ENCODE measurements around the gene OR9A2. TPM values are rescaled to one million over a fixed set of nuclear protein-coding genes. Genes with fewer than 3 reads are reported as not detected.

Gene OR9A2
- total RNA-seq, 1 experiment from 2014 or later, result not detected

DNA sequence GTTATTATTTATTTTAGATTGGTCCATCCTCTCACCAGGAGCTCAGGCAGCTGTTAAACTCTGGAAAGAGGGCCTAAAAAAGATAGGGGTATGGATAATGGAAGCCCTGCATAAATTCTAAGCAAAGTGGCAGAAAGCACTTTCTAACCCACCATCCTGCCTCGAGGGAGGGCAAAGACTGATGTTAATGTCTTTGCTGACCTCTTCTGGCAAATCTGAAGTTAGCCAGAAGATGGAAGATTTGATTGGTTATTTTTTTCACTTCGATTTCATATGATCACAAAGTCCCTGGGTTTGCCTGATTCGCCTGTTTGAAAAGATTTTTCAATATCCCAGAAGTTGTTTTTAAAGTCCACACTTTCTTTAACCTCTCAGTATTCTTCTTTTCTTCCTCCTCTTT, 24.8 kb downstream of the OR9A2 start (continued):
- TF ChIP-seq ZNF219 (CRISPR knock-in tag; IDR thresholded peaks at IDR 0.05; ENCODE audit: borderline replicate concordance), result no peak
- TF ChIP-seq USF2 (CRISPR knock-in tag; IDR thresholded peaks at IDR 0.05), result no peak
- TF ChIP-seq ETV6 (CRISPR knock-in tag; IDR thresholded peaks at IDR 0.05), result no peak

DNA sequence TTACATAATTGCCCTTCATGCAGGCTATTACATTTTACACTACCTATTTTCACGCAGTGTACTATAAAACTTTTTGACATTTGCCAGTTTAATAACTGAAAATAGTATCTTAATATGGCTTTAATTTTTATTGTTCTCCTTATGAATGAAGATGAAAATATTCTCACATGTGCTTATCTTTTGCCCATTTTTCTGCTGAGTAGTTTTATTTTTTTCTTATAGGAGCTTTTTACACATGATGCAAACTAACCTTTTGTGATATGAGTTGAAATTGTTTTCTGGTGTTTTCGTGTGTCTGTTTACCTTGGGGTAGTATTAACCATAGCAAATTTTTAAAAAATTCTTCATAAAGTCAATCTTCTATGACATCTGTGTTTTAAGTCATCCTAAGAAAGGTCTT, 26.3 kb downstream of the OR9A2 start:
- TF ChIP-seq NR2C2 (CRISPR knock-in tag; IDR thresholded peaks at IDR 0.05) (no peak), MXD4 (CRISPR knock-in tag; IDR thresholded peaks at IDR 0.05; ENCODE audit: borderline replicate concordance) (no peak), ZBTB21 (CRISPR knock-in tag; IDR thresholded peaks at IDR 0.05; ENCODE audit: borderline replicate concordance) (no peak), ELF4 (CRISPR knock-in tag; IDR thresholded peaks at IDR 0.05; ENCODE audit: low read depth) (no peak), ZNF121 (CRISPR knock-in tag; IDR thresholded peaks at IDR 0.05) (no peak), PRRX2 (CRISPR knock-in tag; IDR thresholded peaks at IDR 0.05) (no peak), HMGA2 (CRISPR knock-in tag; IDR thresholded peaks at IDR 0.05) (no peak), ESRRA (CRISPR knock-in tag; IDR thresholded peaks at IDR 0.05; ENCODE audit: borderline replicate concordance) (no peak), IRF2 (CRISPR knock-in tag; IDR thresholded peaks at IDR 0.05; ENCODE audit: borderline replicate concordance, low read depth) (no peak), ZNF232 (CRISPR knock-in tag; IDR thresholded peaks at IDR 0.05) (no peak), CREB1 (CRISPR knock-in tag; IDR thresholded peaks at IDR 0.05) (no peak), USF2 (CRISPR knock-in tag; IDR thresholded peaks at IDR 0.05) (no peak)
- TF ChIP-seq, protein P1, sequence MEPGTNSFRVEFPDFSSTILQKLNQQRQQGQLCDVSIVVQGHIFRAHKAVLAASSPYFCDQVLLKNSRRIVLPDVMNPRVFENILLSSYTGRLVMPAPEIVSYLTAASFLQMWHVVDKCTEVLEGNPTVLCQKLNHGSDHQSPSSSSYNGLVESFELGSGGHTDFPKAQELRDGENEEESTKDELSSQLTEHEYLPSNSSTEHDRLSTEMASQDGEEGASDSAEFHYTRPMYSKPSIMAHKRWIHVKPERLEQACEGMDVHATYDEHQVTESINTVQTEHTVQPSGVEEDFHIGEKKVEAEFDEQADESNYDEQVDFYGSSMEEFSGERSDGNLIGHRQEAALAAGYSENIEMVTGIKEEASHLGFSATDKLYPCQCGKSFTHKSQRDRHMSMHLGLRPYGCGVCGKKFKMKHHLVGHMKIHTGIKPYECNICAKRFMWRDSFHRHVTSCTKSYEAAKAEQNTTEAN (CRISPR knock-in tag; IDR thresholded peaks at IDR 0.05), result no peak
- TF ChIP-seq, protein P2, sequence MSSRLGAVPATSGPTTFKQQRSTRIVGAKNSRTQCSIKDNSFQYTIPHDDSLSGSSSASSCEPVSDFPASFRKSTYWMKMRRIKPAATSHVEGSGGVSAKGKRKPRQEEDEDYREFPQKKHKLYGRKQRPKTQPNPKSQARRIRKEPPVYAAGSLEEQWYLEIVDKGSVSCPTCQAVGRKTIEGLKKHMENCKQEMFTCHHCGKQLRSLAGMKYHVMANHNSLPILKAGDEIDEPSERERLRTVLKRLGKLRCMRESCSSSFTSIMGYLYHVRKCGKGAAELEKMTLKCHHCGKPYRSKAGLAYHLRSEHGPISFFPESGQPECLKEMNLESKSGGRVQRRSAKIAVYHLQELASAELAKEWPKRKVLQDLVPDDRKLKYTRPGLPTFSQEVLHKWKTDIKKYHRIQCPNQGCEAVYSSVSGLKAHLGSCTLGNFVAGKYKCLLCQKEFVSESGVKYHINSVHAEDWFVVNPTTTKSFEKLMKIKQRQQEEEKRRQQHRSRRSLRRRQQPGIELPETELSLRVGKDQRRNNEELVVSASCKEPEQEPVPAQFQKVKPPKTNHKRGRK (CRISPR knock-in tag; IDR thresholded peaks at IDR 0.05; ENCODE audit: borderline replicate concordance), result no peak
- Mint-ChIP-seq H3K4me1 (peaks cover 2% of the 10 kb centered on the region), H3K27me3 (ENCODE audit: low read depth) (peaks cover 6% of the 10 kb centered on the region; the same call in 1 of the 2 replicates), H3K27ac (no peak overlapping the region), H3K36me3 (0 out of 2 replicates have a peak, but pooled peaks cover 4% of the 10 kb centered on the region), H3K9me3 (peaks cover 9% of the 10 kb centered on the region; the same call in 1 of the 2 replicates), H3K4me3 (no peak overlapping the region)
- ATAC-seq (no peak), DNase-seq (ENCODE audit: low spot score) (no peak)
- CTCF ChIA-PET, result interaction anchor here (1.0 to 18.8 kb wide), 7 partner anchors 75 to 368 kb away, joined by 3 to 346 read pairs (median 6); partner anchors contain the start of gene EPHB6
- POLR2A ChIA-PET, result no interaction called here

- Mint-ChIP-seq H3K27ac (no peak overlapping the region), H3K36me3 (0 out of 2 replicates have a peak, but pooled peaks cover 4% of the 10 kb centered on the region), H3K27me3 (ENCODE audit: low read depth) (peaks cover 3% of the 10 kb centered on the region; the same call in 1 of the 2 replicates), H3K4me1 (peaks cover 2% of the 10 kb centered on the region), H3K9me3 (peaks cover 11% of the 10 kb centered on the region), H3K4me3 (no peak overlapping the region)
- ATAC-seq (no peak), DNase-seq (ENCODE audit: low spot score) (no peak)
- ChIA-PET POLR2A (no interaction called here), CTCF (interaction anchor here (1.5 kb wide), 2 partner anchors 119 to 215 kb away, joined by 4 to 6 read pairs; no protein-coding TSS in a partner anchor)
- TF ChIP-seq, protein P3, sequence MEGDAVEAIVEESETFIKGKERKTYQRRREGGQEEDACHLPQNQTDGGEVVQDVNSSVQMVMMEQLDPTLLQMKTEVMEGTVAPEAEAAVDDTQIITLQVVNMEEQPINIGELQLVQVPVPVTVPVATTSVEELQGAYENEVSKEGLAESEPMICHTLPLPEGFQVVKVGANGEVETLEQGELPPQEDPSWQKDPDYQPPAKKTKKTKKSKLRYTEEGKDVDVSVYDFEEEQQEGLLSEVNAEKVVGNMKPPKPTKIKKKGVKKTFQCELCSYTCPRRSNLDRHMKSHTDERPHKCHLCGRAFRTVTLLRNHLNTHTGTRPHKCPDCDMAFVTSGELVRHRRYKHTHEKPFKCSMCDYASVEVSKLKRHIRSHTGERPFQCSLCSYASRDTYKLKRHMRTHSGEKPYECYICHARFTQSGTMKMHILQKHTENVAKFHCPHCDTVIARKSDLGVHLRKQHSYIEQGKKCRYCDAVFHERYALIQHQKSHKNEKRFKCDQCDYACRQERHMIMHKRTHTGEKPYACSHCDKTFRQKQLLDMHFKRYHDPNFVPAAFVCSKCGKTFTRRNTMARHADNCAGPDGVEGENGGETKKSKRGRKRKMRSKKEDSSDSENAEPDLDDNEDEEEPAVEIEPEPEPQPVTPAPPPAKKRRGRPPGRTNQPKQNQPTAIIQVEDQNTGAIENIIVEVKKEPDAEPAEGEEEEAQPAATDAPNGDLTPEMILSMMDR (IDR thresholded peaks at IDR 0.05), result no peak
- TF ChIP-seq TP53 (CRISPR knock-in tag; IDR thresholded peaks at IDR 0.05) (no peak), CREM (CRISPR knock-in tag; IDR thresholded peaks at IDR 0.05) (no peak), ZNF317 (CRISPR knock-in tag; IDR thresholded peaks at IDR 0.05; ENCODE audit: borderline replicate concordance, low read depth) (no peak), SMAD3 (CRISPR knock-in tag; IDR thresholded peaks at IDR 0.05; ENCODE audit: borderline replicate concordance) (no peak), TCF7 (CRISPR knock-in tag; IDR thresholded peaks at IDR 0.05; ENCODE audit: low read depth) (no peak), FOXP1 (CRISPR knock-in tag; IDR thresholded peaks at IDR 0.05; ENCODE audit: borderline replicate concordance) (no peak)
- TF ChIP-seq, protein P4, sequence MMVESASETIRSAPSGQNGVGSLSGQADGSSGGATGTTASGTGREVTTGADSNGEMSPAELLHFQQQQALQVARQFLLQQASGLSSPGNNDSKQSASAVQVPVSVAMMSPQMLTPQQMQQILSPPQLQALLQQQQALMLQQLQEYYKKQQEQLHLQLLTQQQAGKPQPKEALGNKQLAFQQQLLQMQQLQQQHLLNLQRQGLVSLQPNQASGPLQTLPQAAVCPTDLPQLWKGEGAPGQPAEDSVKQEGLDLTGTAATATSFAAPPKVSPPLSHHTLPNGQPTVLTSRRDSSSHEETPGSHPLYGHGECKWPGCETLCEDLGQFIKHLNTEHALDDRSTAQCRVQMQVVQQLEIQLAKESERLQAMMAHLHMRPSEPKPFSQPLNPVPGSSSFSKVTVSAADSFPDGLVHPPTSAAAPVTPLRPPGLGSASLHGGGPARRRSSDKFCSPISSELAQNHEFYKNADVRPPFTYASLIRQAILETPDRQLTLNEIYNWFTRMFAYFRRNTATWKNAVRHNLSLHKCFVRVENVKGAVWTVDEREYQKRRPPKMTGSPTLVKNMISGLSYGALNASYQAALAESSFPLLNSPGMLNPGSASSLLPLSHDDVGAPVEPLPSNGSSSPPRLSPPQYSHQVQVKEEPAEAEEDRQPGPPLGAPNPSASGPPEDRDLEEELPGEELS (CRISPR knock-in tag; IDR thresholded peaks at IDR 0.05), result no peak
Measured at GRCh38 chr7:142999793-143000192, 27.1 kb downstream of the OR9A2 start.
